ENCODE results near the gene RAC3. TPM values are rescaled to one million over a fixed set of nuclear protein-coding genes. Genes with fewer than 3 reads are reported as not detected.

RAC3 gene
- total RNA-seq, 1 donor: 0.63 TPM

DNA sequence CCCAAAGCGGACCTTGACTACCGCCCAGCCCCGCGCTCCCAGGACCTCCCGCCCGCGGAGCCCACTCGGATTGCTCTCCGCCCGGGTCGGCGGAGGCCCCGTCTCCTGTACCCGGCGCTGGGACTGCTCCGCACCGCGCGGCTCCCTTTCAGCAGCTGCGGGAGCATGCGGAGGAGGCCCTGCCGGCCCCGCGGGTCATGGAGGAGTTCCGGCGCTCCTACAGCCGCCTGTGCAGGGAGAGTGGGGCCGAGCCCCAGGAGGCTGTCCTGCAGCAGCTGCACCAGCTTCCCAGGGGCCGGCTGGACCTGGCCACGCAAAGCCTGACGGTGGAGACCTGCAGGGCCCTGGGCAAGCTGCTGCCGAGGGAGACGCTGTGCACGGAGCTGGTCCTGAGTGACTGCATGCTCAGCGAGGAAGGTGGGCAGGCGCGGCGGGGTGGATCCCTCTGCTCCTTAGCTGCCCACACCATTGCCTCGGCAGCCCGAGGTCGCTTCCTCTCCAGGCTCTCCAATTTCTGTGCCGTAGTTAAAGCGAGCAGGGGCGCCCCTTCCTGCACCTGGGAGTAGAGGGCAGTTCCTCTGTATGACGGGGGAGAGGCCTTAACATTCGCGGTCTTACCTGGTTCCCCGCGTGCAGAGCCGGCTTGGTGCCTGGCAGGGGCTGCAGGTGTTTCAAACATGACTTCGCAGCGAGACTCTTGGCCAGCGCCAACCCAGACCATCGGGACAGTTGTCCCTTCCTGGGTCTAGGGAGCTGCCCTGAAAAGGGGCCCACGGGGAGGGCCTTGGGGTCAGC, 7.8 kb upstream of the RAC3 start:
- H3K9me3 ChIP-seq (ENCODE audit: low read depth, low read length): no peaks in the 10 kb centered on the region
- peak overlapping the region; percentile 58 for H3K4me3 ChIP-seq (ENCODE audit: low read length)
- H3K4me1 ChIP-seq (ENCODE audit: insufficient read depth, low read length): peaks cover 27% of the 10 kb centered on the region

DNA sequence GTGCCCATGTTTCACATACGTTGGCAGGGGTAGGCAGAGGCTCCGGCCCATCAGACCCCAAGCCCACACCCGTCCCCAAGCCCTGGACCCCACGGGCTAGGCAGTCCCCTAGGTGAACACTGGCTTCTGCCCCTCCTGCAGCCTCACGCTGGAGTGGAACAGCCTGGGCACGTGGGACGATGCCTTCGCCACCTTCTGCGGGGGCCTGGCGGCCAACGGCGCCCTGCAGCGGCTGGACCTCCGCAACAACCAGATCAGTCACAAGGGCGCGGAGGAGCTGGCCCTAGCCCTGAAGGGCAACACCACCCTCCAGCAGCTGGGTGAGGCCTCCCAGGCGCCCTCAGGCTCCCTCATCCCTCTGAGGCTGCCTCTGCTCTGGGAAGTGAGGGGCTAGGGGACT, 6.6 kb upstream of the RAC3 start:
- Histone ChIP-seq H3K27me3 (ENCODE audit: insufficient read depth, low read length) (no peaks in the 10 kb centered on the region), H3K9me3 (ENCODE audit: low read depth, low read length) (no peaks in the 10 kb centered on the region), H3K4me3 (ENCODE audit: low read length) (no peak overlapping the region), H3K4me1 (ENCODE audit: insufficient read depth, low read length) (peaks cover 30% of the 10 kb centered on the region)

More for the DNA sequence above, 7.8 kb upstream of the RAC3 start:
- no peaks in the 10 kb centered on the region for H3K27me3 ChIP-seq (ENCODE audit: insufficient read depth, low read length)

- Histone ChIP-seq H3K4me1 (ENCODE audit: insufficient read depth, low read length) (peaks cover 37% of the 10 kb centered on the region), H3K9me3 (ENCODE audit: low read depth, low read length) (no peaks in the 10 kb centered on the region), H3K27me3 (ENCODE audit: insufficient read depth, low read length) (no peaks in the 10 kb centered on the region), H3K4me3 (ENCODE audit: low read length) (no peak overlapping the region)
Observed at GRCh38 chr17:82025401-82026107, 5.9 kb upstream of the RAC3 start.

GRCh38 chr17:82028246-82028645, 3.2 kb upstream of the RAC3 start:
- Histone ChIP-seq H3K4me3 (ENCODE audit: low read length) (no peak overlapping the region), H3K4me1 (ENCODE audit: insufficient read depth, low read length) (peaks cover 34% of the 10 kb centered on the region), H3K27me3 (ENCODE audit: insufficient read depth, low read length) (peaks cover 5% of the 10 kb centered on the region), H3K9me3 (ENCODE audit: low read depth, low read length) (no peaks in the 10 kb centered on the region)

- H3K27me3 ChIP-seq (ENCODE audit: insufficient read depth, low read length): peaks cover 5% of the 10 kb centered on the region
- no peaks in the 10 kb centered on the region for H3K9me3 ChIP-seq (ENCODE audit: low read depth, low read length)
- H3K4me3 ChIP-seq (ENCODE audit: low read length): no peak overlapping the region
- H3K4me1 ChIP-seq (ENCODE audit: insufficient read depth, low read length): peaks cover 28% of the 10 kb centered on the region
Observed at GRCh38 chr17:82028966-82029365, 2.5 kb upstream of the RAC3 start.

- H3K4me3 ChIP-seq (ENCODE audit: low read length): no peak overlapping the region
- H3K9me3 ChIP-seq (ENCODE audit: low read depth, low read length): no peaks in the 10 kb centered on the region
- peaks cover 5% of the 10 kb centered on the region for H3K27me3 ChIP-seq (ENCODE audit: insufficient read depth, low read length)
- H3K4me1 ChIP-seq (ENCODE audit: insufficient read depth, low read length): peaks cover 24% of the 10 kb centered on the region
Observed at GRCh38 chr17:82029391-82029790, 2.1 kb upstream of the RAC3 start.

GRCh38 chr17:82029990-82030469, 1.4 kb upstream of the RAC3 start:
- peaks cover 5% of the 10 kb centered on the region for H3K27me3 ChIP-seq (ENCODE audit: insufficient read depth, low read length)
- H3K4me3 ChIP-seq (ENCODE audit: low read length): no peak overlapping the region
- no peaks in the 10 kb centered on the region for H3K9me3 ChIP-seq (ENCODE audit: low read depth, low read length)
- peaks cover 24% of the 10 kb centered on the region for H3K4me1 ChIP-seq (ENCODE audit: insufficient read depth, low read length)

DNA sequence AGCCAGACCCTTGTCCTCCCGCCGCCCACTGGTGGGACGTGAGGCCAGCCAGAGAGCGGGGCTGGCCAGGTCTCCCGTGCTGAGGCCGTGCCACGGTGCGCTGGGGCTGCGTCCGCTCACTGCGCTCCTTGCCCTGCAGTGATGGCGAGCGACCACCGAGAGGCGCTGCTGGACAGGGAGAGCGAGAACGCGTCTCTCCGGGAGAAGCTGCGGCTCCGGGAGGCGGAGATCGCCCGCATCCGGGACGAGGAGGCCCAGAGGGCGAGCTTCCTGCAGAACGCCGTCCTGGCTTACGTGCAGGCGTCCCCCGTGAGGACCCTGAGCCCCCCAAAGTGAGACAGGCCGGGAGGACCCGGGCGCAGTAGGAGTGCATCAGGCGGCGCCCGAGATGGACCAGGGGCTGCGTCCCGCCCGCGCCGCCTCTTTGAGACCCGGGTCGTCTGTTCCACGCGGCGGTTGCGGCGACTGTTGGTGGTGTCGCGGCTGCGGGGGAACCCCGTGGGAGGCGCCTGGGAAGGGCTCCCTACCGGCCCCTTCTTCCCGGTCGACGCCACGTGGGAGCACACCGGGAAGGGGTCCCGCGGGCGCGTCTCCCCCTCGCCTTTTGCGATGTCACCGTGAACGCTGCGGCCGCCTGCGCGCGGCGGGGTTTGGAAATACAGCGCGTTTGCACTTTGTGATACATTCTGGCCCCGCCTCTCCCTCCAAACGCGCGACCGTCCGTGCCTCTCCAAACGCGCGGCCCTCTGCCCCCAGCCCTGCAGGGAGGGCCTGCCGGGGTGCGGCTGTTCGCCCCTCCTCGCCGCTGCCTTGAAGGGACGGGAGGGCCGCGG, 792 bp upstream of the RAC3 start:
- Histone ChIP-seq H3K4me1 (ENCODE audit: insufficient read depth, low read length) (peaks cover 27% of the 10 kb centered on the region), H3K4me3 (ENCODE audit: low read length) (peak overlapping the region; percentile 23), H3K27me3 (ENCODE audit: insufficient read depth, low read length) (peaks cover 5% of the 10 kb centered on the region), H3K9me3 (ENCODE audit: low read depth, low read length) (no peaks in the 10 kb centered on the region)

GRCh38 chr17:82031885-82032627, 578 bp downstream of the RAC3 start:
- Histone ChIP-seq H3K9me3 (ENCODE audit: low read depth, low read length) (no peaks in the 10 kb centered on the region), H3K27me3 (ENCODE audit: insufficient read depth, low read length) (peaks cover 5% of the 10 kb centered on the region), H3K4me1 (ENCODE audit: insufficient read depth, low read length) (peaks cover 41% of the 10 kb centered on the region), H3K4me3 (ENCODE audit: low read length) (no peak overlapping the region)

- H3K4me1 ChIP-seq (ENCODE audit: insufficient read depth, low read length): peaks cover 49% of the 10 kb centered on the region
Observed at GRCh38 chr17:82033359-82034085, 2.0 kb downstream of the RAC3 start.

DNA sequence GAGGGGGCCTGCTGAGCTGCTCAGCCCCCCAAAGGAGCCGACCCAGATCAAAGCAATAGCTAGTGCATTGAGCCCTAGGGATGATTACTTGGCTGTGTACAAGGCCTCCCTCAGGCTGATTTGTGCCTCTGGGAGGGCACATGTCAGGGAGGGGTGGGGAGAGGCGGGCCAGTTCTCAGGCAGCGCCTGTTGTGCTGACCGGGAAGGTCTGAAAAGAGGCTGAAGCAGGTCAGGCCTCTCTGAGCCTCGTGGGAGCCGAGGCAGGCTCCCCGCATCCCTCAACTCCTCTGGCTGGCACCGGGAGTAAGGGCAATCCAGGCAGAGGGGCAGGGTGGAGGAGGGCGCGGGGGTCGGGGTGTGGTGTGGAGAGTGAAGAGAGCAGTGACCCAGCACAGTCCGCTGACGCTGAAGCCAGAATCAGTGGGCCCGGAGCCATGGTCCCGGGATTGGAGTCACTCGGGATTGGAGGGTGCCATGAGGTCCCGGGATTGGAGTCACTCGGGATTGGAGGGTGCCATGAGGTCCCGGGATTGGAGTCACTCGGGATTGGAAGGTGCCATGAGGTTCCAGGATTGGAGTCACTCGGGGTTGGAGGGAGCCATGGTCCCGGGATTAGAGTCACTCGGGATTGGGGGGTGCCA, 3.0 kb downstream of the RAC3 start:
- peaks cover 54% of the 10 kb centered on the region for H3K4me1 ChIP-seq (ENCODE audit: insufficient read depth, low read length)

More at GRCh38 chr17:82033359-82034085, 2.0 kb downstream of the RAC3 start:
- peaks cover 5% of the 10 kb centered on the region for H3K27me3 ChIP-seq (ENCODE audit: insufficient read depth, low read length)
- no peaks in the 10 kb centered on the region for H3K9me3 ChIP-seq (ENCODE audit: low read depth, low read length)
- no peak overlapping the region for H3K4me3 ChIP-seq (ENCODE audit: low read length)

GRCh38 chr17:82035488-82035887, 4.0 kb downstream of the RAC3 start:
- peaks cover 5% of the 10 kb centered on the region for H3K27me3 ChIP-seq (ENCODE audit: insufficient read depth, low read length)
- no peak overlapping the region for H3K4me3 ChIP-seq (ENCODE audit: low read length)
- no peaks in the 10 kb centered on the region for H3K9me3 ChIP-seq (ENCODE audit: low read depth, low read length)
- H3K4me1 ChIP-seq (ENCODE audit: insufficient read depth, low read length): peaks cover 44% of the 10 kb centered on the region

More for the DNA sequence above, 3.0 kb downstream of the RAC3 start:
- H3K9me3 ChIP-seq (ENCODE audit: low read depth, low read length): no peaks in the 10 kb centered on the region
- peaks cover 5% of the 10 kb centered on the region for H3K27me3 ChIP-seq (ENCODE audit: insufficient read depth, low read length)
- H3K4me3 ChIP-seq (ENCODE audit: low read length): no peak overlapping the region

- Histone ChIP-seq H3K4me3 (ENCODE audit: low read length) (no peak overlapping the region), H3K27me3 (ENCODE audit: insufficient read depth, low read length) (peaks cover 5% of the 10 kb centered on the region), H3K9me3 (ENCODE audit: low read depth, low read length) (no peaks in the 10 kb centered on the region), H3K4me1 (ENCODE audit: insufficient read depth, low read length) (peaks cover 38% of the 10 kb centered on the region)
Observed at GRCh38 chr17:82035956-82036633, 4.6 kb downstream of the RAC3 start.

Data from mononuclear cell (primary cell).